Activated CD8-positive, alpha-beta memory T cell treated with anti-CD3 and anti-CD28 coated beads, Interleukin-2, amount 50 U/mL, for 24 hours (primary cell): ENCODE results near the gene GIPR.
"Not testable (repeated sequence)": the region's sequence is repeated elsewhere in the genome, so short reads cannot be mapped to it uniquely, and the experiment has no call there.

Source experiments
- DNase-seq: peaks from one replicate; pipeline ENCODE4 v3.0.0-alpha.2; 2020; ENCODE audit errors: extremely low read depth

GIPR gene

GRCh38 chr19:45691516-45692186 is 23.6 kb downstream of the GIPR start, which contains the start of gene SNRPD2:
Gene SNRPD2, minus strand, starts transcription at chr19:45691953. Its CDS starts 65 bp downstream, at chr19:45691888.
- DNase-seq, result peak; percentile 87

GRCh38 chr19:45692187-45693105 is 24.4 kb downstream of the GIPR start, which contains the start of gene QPCTL:
Gene QPCTL, plus strand, starts transcription at chr19:45692666. Its CDS starts 38 bp downstream, at chr19:45692704.
- DNase-seq, result peak; percentile 93

- DNase-seq, result peak; percentile 63
Measured at GRCh38 chr19:45693106-45693788, 25.2 kb downstream of the GIPR start.

- DNase-seq, result no peak
Measured at GRCh38 chr19:45701676-45702075, 33.7 kb downstream of the GIPR start.

GRCh38 chr19:45705115-45705514 is 37.1 kb downstream of the GIPR start:
- no peak for DNase-seq

GRCh38 chr19:45705710-45706415 is 37.8 kb downstream of the GIPR start:
- DNase-seq, result no peak

- DNase-seq, result no peak
Measured at GRCh38 chr19:45710356-45711130, 42.5 kb downstream of the GIPR start.

GRCh38 chr19:45711851-45712698 is 44.1 kb downstream of the GIPR start:
- DNase-seq, result no peak

GRCh38 chr19:45712699-45713067 is 44.7 kb downstream of the GIPR start:
- no peak for DNase-seq

- no peak for DNase-seq
Measured at GRCh38 chr19:45713141-45713540, 45.1 kb downstream of the GIPR start.

- no peak for DNase-seq
Measured at GRCh38 chr19:45715139-45715538, 47.1 kb downstream of the GIPR start.

GRCh38 chr19:45716359-45717130 is 48.5 kb downstream of the GIPR start:
- no peak for DNase-seq

GRCh38 chr19:45717131-45717982 is 49.3 kb downstream of the GIPR start:
- DNase-seq, result peak; percentile 89

- DNase-seq, result no peak
Measured at GRCh38 chr19:45717983-45718650, 50.1 kb downstream of the GIPR start.

- DNase-seq, result not testable (repeated sequence)
Measured at GRCh38 chr19:45720065-45720464, 52.0 kb downstream of the GIPR start.

GRCh38 chr19:45728683-45729082 is 60.7 kb downstream of the GIPR start:
- not testable (repeated sequence) for DNase-seq

GRCh38 chr19:45729800-45730290 is 61.8 kb downstream of the GIPR start:
- DNase-seq, result no peak
